ENCODE data around the gene ALDH9A1. TPM values are rescaled to one million over a fixed set of nuclear protein-coding genes. Genes with fewer than 3 reads are reported as not detected.

The ALDH9A1 gene
- total RNA-seq, 1 experiment from 2014 or later, result 78.0 TPM

- TF ChIP-seq, protein P1, sequence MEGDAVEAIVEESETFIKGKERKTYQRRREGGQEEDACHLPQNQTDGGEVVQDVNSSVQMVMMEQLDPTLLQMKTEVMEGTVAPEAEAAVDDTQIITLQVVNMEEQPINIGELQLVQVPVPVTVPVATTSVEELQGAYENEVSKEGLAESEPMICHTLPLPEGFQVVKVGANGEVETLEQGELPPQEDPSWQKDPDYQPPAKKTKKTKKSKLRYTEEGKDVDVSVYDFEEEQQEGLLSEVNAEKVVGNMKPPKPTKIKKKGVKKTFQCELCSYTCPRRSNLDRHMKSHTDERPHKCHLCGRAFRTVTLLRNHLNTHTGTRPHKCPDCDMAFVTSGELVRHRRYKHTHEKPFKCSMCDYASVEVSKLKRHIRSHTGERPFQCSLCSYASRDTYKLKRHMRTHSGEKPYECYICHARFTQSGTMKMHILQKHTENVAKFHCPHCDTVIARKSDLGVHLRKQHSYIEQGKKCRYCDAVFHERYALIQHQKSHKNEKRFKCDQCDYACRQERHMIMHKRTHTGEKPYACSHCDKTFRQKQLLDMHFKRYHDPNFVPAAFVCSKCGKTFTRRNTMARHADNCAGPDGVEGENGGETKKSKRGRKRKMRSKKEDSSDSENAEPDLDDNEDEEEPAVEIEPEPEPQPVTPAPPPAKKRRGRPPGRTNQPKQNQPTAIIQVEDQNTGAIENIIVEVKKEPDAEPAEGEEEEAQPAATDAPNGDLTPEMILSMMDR (conservative IDR thresholded peaks at IDR 0.05; ENCODE audit: low read depth, low read length), result no peak
- TF ChIP-seq EZH2phosphoT487 (IDR thresholded peaks at IDR 0.05; ENCODE audit: borderline replicate concordance, low read length) (no peak), EZH2 (IDR thresholded peaks at IDR 0.05; ENCODE audit: low read length, unreplicated experiment) (no peak)
- Histone ChIP-seq H3K36me3 (ENCODE audit: low read depth, low read length) (peaks cover 15% of the 10 kb centered on the region), H3K27me3 (ENCODE audit: low read length) (no peaks in the 10 kb centered on the region), H3K27ac (ENCODE audit: low read length) (no peak overlapping the region), H3K79me2 (ENCODE audit: low read length) (no peaks in the 10 kb centered on the region), H4K20me1 (ENCODE audit: low read length) (no peaks in the 10 kb centered on the region), H3K4me2 (ENCODE audit: low read length) (no peak overlapping the region), H3K9me2 (replicated peaks; ENCODE audit: low read length) (no peaks in the 10 kb centered on the region), H2AFZ (ENCODE audit: low read length) (no peak overlapping the region), H3K4me1 (ENCODE audit: insufficient read depth, low read length) (peaks cover 6% of the 10 kb centered on the region), H3K9ac (ENCODE audit: low read length) (no peak overlapping the region), H3F3A (ENCODE audit: low read length, unreplicated experiment) (no peaks in the 10 kb centered on the region), H3K9me3 (ENCODE audit: low read length) (no peaks in the 10 kb centered on the region), H3K4me3 (ENCODE audit: low read length) (no peak overlapping the region)
- ATAC-seq, result no peak
- CTCF ChIA-PET, result no interaction called here
- intact Hi-C loops (cut with micrococcal nuclease), result no loop called here
- POLR2A ChIA-PET (ENCODE audit: unreplicated experiment), result no interaction called here
- no peak for DNase-seq
- BruUV-seq (replicated peaks), result no TSS peak
Observed at GRCh38 chr1:165650981-165651625, 47.3 kb downstream of the ALDH9A1 start.

DNA sequence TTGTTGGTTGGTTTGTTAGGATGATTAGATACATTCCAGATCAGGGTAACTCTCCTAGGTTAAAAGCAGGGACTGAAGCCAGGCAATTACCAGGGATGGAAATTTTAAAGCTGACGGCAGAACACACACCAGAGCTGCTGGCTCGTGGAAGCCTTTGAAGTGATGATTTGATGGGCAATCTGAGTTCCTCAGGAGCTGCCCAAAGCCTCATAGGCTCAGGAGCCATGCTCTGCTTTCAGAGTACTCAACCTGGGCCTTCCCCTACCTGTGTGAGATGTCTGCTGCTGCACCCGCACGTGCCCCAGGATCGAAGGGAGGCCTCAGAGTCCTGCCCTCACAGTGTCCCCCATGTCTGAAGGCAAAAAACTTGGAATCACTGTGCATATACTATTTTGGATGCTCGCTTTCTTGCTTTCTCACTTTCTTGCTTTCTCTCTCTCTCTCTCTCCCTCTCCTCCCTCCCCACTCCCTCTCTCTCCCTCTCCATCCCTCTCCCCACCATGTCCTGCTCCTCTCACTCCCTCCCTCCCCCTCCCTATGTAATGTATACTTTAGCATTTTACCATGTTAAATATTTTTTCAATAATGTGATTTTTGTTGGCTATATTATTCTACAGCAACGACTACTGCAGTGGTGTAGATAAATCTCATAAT lies 49.3 kb downstream of the ALDH9A1 start:
- TF ChIP-seq, protein P1 (conservative IDR thresholded peaks at IDR 0.05; ENCODE audit: low read depth, low read length), result no peak
- no peak for TF ChIP-seq EZH2 (IDR thresholded peaks at IDR 0.05; ENCODE audit: low read length, unreplicated experiment)
- TF ChIP-seq EZH2phosphoT487 (IDR thresholded peaks at IDR 0.05; ENCODE audit: borderline replicate concordance, low read length), result no peak
- Histone ChIP-seq H3K9me2 (replicated peaks; ENCODE audit: low read length) (no peaks in the 10 kb centered on the region), H3K79me2 (ENCODE audit: low read length) (peaks cover 4% of the 10 kb centered on the region; the same call in 1 of the 2 replicates), H3K36me3 (ENCODE audit: low read depth, low read length) (peaks cover 15% of the 10 kb centered on the region), H4K20me1 (ENCODE audit: low read length) (no peaks in the 10 kb centered on the region), H3K9ac (ENCODE audit: low read length) (no peak overlapping the region), H3K9me3 (ENCODE audit: low read length) (no peaks in the 10 kb centered on the region), H3K27me3 (ENCODE audit: low read length) (no peaks in the 10 kb centered on the region), H3K4me2 (ENCODE audit: low read length) (no peak overlapping the region), H3K4me1 (ENCODE audit: insufficient read depth, low read length) (peaks cover 21% of the 10 kb centered on the region), H3K27ac (ENCODE audit: low read length) (no peak overlapping the region), H3K4me3 (ENCODE audit: low read length) (no peak overlapping the region), H3F3A (ENCODE audit: low read length, unreplicated experiment) (no peaks in the 10 kb centered on the region), H2AFZ (ENCODE audit: low read length) (no peak overlapping the region)
- ATAC-seq, result no peak
- DNase-seq, result no peak
- ChIA-PET POLR2A (ENCODE audit: unreplicated experiment) (no interaction called here), CTCF (no interaction called here)
- BruUV-seq (replicated peaks), result no TSS peak
- intact Hi-C loops (cut with micrococcal nuclease), result no loop called here

DNA sequence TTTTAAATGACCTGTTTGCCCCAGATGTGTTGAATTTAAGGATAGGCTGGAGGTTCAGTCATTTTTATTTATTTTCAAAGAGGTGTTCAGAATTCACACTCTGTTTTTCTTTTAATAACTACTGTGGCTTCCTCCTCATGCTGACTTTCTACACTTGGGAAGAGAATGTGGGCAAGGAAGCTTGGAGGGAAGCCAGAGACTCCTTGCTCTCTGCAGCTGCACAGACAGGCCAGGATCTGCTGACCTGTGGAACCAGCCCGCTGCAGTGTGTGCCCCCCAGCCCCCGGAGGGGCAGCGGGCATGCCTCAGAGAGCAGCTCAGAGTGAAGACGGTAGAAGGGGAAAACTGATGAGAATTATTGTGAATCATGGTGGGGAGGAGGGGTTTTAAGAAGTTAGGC lies 50.4 kb downstream of the ALDH9A1 start:
- TF ChIP-seq EZH2phosphoT487 (IDR thresholded peaks at IDR 0.05; ENCODE audit: borderline replicate concordance, low read length) (no peak), EZH2 (IDR thresholded peaks at IDR 0.05; ENCODE audit: low read length, unreplicated experiment) (no peak)
- TF ChIP-seq, protein P1 (conservative IDR thresholded peaks at IDR 0.05; ENCODE audit: low read depth, low read length), result no peak
- Histone ChIP-seq H2AFZ (ENCODE audit: low read length) (no peak overlapping the region), H3K36me3 (ENCODE audit: low read depth, low read length) (peaks cover 15% of the 10 kb centered on the region), H3K9me3 (ENCODE audit: low read length) (no peaks in the 10 kb centered on the region), H3F3A (ENCODE audit: low read length, unreplicated experiment) (no peaks in the 10 kb centered on the region), H3K4me2 (ENCODE audit: low read length) (no peak overlapping the region), H3K79me2 (ENCODE audit: low read length) (peaks cover 4% of the 10 kb centered on the region; the same call in 1 of the 2 replicates), H3K4me3 (ENCODE audit: low read length) (no peak overlapping the region), H4K20me1 (ENCODE audit: low read length) (no peaks in the 10 kb centered on the region), H3K27ac (ENCODE audit: low read length) (no peak overlapping the region), H3K9ac (ENCODE audit: low read length) (no peak overlapping the region), H3K9me2 (replicated peaks; ENCODE audit: low read length) (no peaks in the 10 kb centered on the region), H3K4me1 (ENCODE audit: insufficient read depth, low read length) (peaks cover 23% of the 10 kb centered on the region), H3K27me3 (ENCODE audit: low read length) (no peaks in the 10 kb centered on the region)
- POLR2A ChIA-PET (ENCODE audit: unreplicated experiment), result interaction anchor here (0.6 kb wide), 1 partner anchor 16 kb away, joined by 4 read pairs; no protein-coding TSS in a partner anchor
- ATAC-seq (no peak), DNase-seq (no peak)
- CTCF ChIA-PET, result no interaction called here
- intact Hi-C loops (cut with micrococcal nuclease), result no loop called here
- no TSS peak for BruUV-seq (replicated peaks)

All from PC-3 (cell line).